IPS-NIHi7 (cell line): ENCODE measurements around the gene KCNJ4.

Experiments used
- DNase-seq: peaks from one replicate; pipeline ENCODE4 v3.0.0; 2012; ENCODE audit warnings: mixed read lengths; ENCODE audit errors: extremely low spot score

KCNJ4 gene

GRCh38 chr22:38455076-38455529, at the start of gene KCNJ4:
TSS of gene KCNJ4 (minus strand) at chr22:38455199. CDS start at chr22:38428132, 27,067 bp downstream.
- DNase-seq, result no peak

GRCh38 chr22:38503021-38503420, 48.0 kb upstream of the KCNJ4 start:
- no peak for DNase-seq

GRCh38 chr22:38501797-38502672, 47.0 kb upstream of the KCNJ4 start:
- DNase-seq, result no peak

GRCh38 chr22:38497869-38498268, 42.9 kb upstream of the KCNJ4 start:
- DNase-seq, result no peak

- no peak for DNase-seq
Measured at GRCh38 chr22:38494939-38495338, 39.9 kb upstream of the KCNJ4 start.

GRCh38 chr22:38494498-38494897, 39.5 kb upstream of the KCNJ4 start:
- no peak for DNase-seq

- no peak for DNase-seq
Measured at GRCh38 chr22:38491707-38492348, 36.8 kb upstream of the KCNJ4 start.

GRCh38 chr22:38490915-38491314, 35.9 kb upstream of the KCNJ4 start:
- DNase-seq, result no peak

- DNase-seq, result no peak
Measured at GRCh38 chr22:38490475-38490874, 35.5 kb upstream of the KCNJ4 start.

- DNase-seq, result no peak
Measured at GRCh38 chr22:38489561-38490145, 34.7 kb upstream of the KCNJ4 start.

GRCh38 chr22:38489142-38489541, 34.1 kb upstream of the KCNJ4 start:
- no peak for DNase-seq

GRCh38 chr22:38487946-38488345, 32.9 kb upstream of the KCNJ4 start:
- no peak for DNase-seq

GRCh38 chr22:38485783-38486182, 30.8 kb upstream of the KCNJ4 start:
- DNase-seq, result no peak

- DNase-seq, result no peak
Measured at GRCh38 chr22:38484244-38484643, 29.2 kb upstream of the KCNJ4 start.

- DNase-seq, result no peak
Measured at GRCh38 chr22:38482662-38483308, 27.8 kb upstream of the KCNJ4 start.

GRCh38 chr22:38481871-38482332, 26.9 kb upstream of the KCNJ4 start:
- no peak for DNase-seq

- no peak for DNase-seq
Measured at GRCh38 chr22:38481162-38481870, 26.3 kb upstream of the KCNJ4 start.

- DNase-seq, result no peak
Measured at GRCh38 chr22:38479096-38479837, 24.3 kb upstream of the KCNJ4 start.

GRCh38 chr22:38477585-38477984, 22.6 kb upstream of the KCNJ4 start:
- no peak for DNase-seq

- DNase-seq, result no peak
Measured at GRCh38 chr22:38474003-38474607, 19.1 kb upstream of the KCNJ4 start.
